ENCODE results near the gene KIF12.

GRCh38 chr9:114050226-114050568 lies 48.9 kb downstream of the KIF12 start:
- TF ChIP-seq CTCF (conservative IDR thresholded peaks at IDR 0.05; ENCODE audit: low read depth, low read length): no peak
- TF ChIP-seq EZH2 (IDR thresholded peaks at IDR 0.05; ENCODE audit: low read length, unreplicated experiment): no peak
- TF ChIP-seq EZH2phosphoT487 (IDR thresholded peaks at IDR 0.05; ENCODE audit: borderline replicate concordance, low read length): no peak

All from PC-3 (cell line).